Measurements from ENCODE around the gene TKT. TPM values are rescaled to one million over a fixed set of nuclear protein-coding genes. Genes with fewer than 3 reads are reported as not detected.
A peak's percentile ranks its signal among the peaks of the same experiment; 100 is the strongest.

TKT gene
- total RNA-seq, 1 experiment from 2014 or later, result 339 TPM

GRCh38 chr3:53224026-53224425 lies 31.8 kb downstream of the TKT start:
- Histone ChIP-seq H3K36me3 (ENCODE audit: control insufficient read depth, insufficient read depth, low read length) (peaks cover 5% of the 10 kb centered on the region), H3K9me3 (no peaks in the 10 kb centered on the region), H3K4me3 (ENCODE audit: low read depth, low read length) (no peak overlapping the region), H3K27me3 (replicated peaks; ENCODE audit: control insufficient read depth, insufficient read depth, low read length) (no peaks in the 10 kb centered on the region), H3K4me1 (no peaks in the 10 kb centered on the region)
- no peaks in the 10 kb centered on the region for H3K4me1 Mint-ChIP-seq (ENCODE audit: low read depth, unreplicated experiment)
- no TSS peak for BruUV-seq (replicated peaks)
- no peaks in the 10 kb centered on the region for H3K27me3 Mint-ChIP-seq (ENCODE audit: insufficient read depth, unreplicated experiment)
- peaks cover 80% of the 10 kb centered on the region for H3K36me3 Mint-ChIP-seq (ENCODE audit: insufficient read depth, unreplicated experiment)
- no peak overlapping the region for H3K4me3 Mint-ChIP-seq (ENCODE audit: unreplicated experiment)
- intact Hi-C loops (cut with micrococcal nuclease; ENCODE audit: unreplicated experiment), result loop anchor here (5.0 kb wide), 3 partner anchors 48 to 128 kb away; no protein-coding TSS in a partner anchor
- ChIA-PET POLR2A (no interaction called here), CTCF (no interaction called here)
- no peaks in the 10 kb centered on the region for H3K9me3 Mint-ChIP-seq (ENCODE audit: unreplicated experiment)
- peak in 1 of 2 experiments; percentile 26 for DNase-seq
- TF ChIP-seq CTCF (IDR thresholded peaks at IDR 0.05; ENCODE audit: insufficient read depth in 1 of 2, low read depth in 1 of 2, low read length in 1 of 2, severe bottlenecking in 1 of 2, unreplicated experiment in 1 of 2), result no peak
- H3K27ac Mint-ChIP-seq (ENCODE audit: unreplicated experiment), result peak overlapping the region; percentile 61

GRCh38 chr3:53223541-53223966 lies 32.3 kb downstream of the TKT start:
- peaks cover 2% of the 10 kb centered on the region for H3K36me3 ChIP-seq (ENCODE audit: control insufficient read depth, insufficient read depth, low read length)

GRCh38 chr3:53223025-53223424 lies 32.8 kb downstream of the TKT start:
- peaks cover 1% of the 10 kb centered on the region for H3K36me3 ChIP-seq (ENCODE audit: control insufficient read depth, insufficient read depth, low read length)
- ChIA-PET CTCF (no interaction called here), POLR2A (no interaction called here)
- no peak overlapping the region for H3K4me3 Mint-ChIP-seq (ENCODE audit: unreplicated experiment)
- H3K27ac Mint-ChIP-seq (ENCODE audit: unreplicated experiment), result no peak overlapping the region
- H3K4me1 ChIP-seq, result no peaks in the 10 kb centered on the region
- peaks cover 2% of the 10 kb centered on the region for H3K27me3 Mint-ChIP-seq (ENCODE audit: insufficient read depth, unreplicated experiment)
- DNase-seq, result peak in 1 of 2 experiments; percentile 13
- peaks cover 70% of the 10 kb centered on the region for H3K36me3 Mint-ChIP-seq (ENCODE audit: insufficient read depth, unreplicated experiment)
- no peaks in the 10 kb centered on the region for H3K27me3 ChIP-seq (replicated peaks; ENCODE audit: control insufficient read depth, insufficient read depth, low read length)
- no peaks in the 10 kb centered on the region for H3K9me3 ChIP-seq
- BruUV-seq (replicated peaks), result no TSS peak
- H3K4me1 Mint-ChIP-seq (ENCODE audit: low read depth, unreplicated experiment), result no peaks in the 10 kb centered on the region
- no peaks in the 10 kb centered on the region for H3K9me3 Mint-ChIP-seq (ENCODE audit: unreplicated experiment)
- no peak for TF ChIP-seq CTCF (IDR thresholded peaks at IDR 0.05; ENCODE audit: insufficient read depth in 1 of 2, low read depth in 1 of 2, low read length in 1 of 2, severe bottlenecking in 1 of 2, unreplicated experiment in 1 of 2)
- intact Hi-C loops (cut with micrococcal nuclease; ENCODE audit: unreplicated experiment), result loop anchor here (5.0 kb wide), 3 partner anchors 49 to 129 kb away; no protein-coding TSS in a partner anchor
- no peak overlapping the region for H3K4me3 ChIP-seq (ENCODE audit: low read depth, low read length)

More at GRCh38 chr3:53223541-53223966, 32.3 kb downstream of the TKT start:
- Mint-ChIP-seq H3K27ac (ENCODE audit: unreplicated experiment) (no peak overlapping the region), H3K4me1 (ENCODE audit: low read depth, unreplicated experiment) (no peaks in the 10 kb centered on the region), H3K36me3 (ENCODE audit: insufficient read depth, unreplicated experiment) (peaks cover 76% of the 10 kb centered on the region), H3K27me3 (ENCODE audit: insufficient read depth, unreplicated experiment) (no peaks in the 10 kb centered on the region), H3K4me3 (ENCODE audit: unreplicated experiment) (no peak overlapping the region), H3K9me3 (ENCODE audit: unreplicated experiment) (no peaks in the 10 kb centered on the region)
- DNase-seq, result peak in 1 of 2 experiments; percentile 26
- no peak for TF ChIP-seq CTCF (IDR thresholded peaks at IDR 0.05; ENCODE audit: insufficient read depth in 1 of 2, low read depth in 1 of 2, low read length in 1 of 2, severe bottlenecking in 1 of 2, unreplicated experiment in 1 of 2)
- no TSS peak for BruUV-seq (replicated peaks)
- no peaks in the 10 kb centered on the region for H3K27me3 ChIP-seq (replicated peaks; ENCODE audit: control insufficient read depth, insufficient read depth, low read length)
- no peaks in the 10 kb centered on the region for H3K9me3 ChIP-seq
- ChIA-PET POLR2A (no interaction called here), CTCF (no interaction called here)
- no peak overlapping the region for H3K4me3 ChIP-seq (ENCODE audit: low read depth, low read length)
- intact Hi-C loops (cut with micrococcal nuclease; ENCODE audit: unreplicated experiment), result loop anchor here (5.0 kb wide), 3 partner anchors 49 to 129 kb away; no protein-coding TSS in a partner anchor
- H3K4me1 ChIP-seq, result no peaks in the 10 kb centered on the region

Data from Caco-2 (cell line).